Astrocyte (in vitro differentiated cells and primary cell): ENCODE measurements around the gene SORD. TPM values are rescaled to one million over a fixed set of nuclear protein-coding genes. Genes with fewer than 3 reads are reported as not detected.
"Not testable (repeated sequence)": the region's sequence is repeated elsewhere in the genome, so short reads cannot be mapped to it uniquely, and the experiment has no call there.

Experiments used
- DNase-seq: peaks from one replicate; pipeline ENCODE4 v3.0.0-alpha.2; 2010; ENCODE audit warnings: low read depth
- FAIRE-seq: peaks from 2 replicates; lab custom pipeline; 2011; peaks lifted over from hg19 to GRCh38; lab: Jason Lieb, UNC
- H2AFZ ChIP-seq: 2 replicates; pipeline ENCODE4 v1.6.0; 2012; ENCODE audit warnings: low read depth, low read length, inconsistent platforms
- H3K27ac ChIP-seq: 2 replicates; pipeline ENCODE4 v1.5.1; 2011; ENCODE audit warnings: low read depth, low read length, inconsistent platforms
- H3K27me3 ChIP-seq: 2 replicates; pipeline ENCODE4 v1.6.0; 2011; ENCODE audit warnings: low read length, inconsistent platforms; ENCODE audit not compliant: insufficient read depth
- H3K36me3 ChIP-seq: 2 replicates; pipeline ENCODE4 v1.5.1; 2011; ENCODE audit warnings: low read length, inconsistent platforms; ENCODE audit not compliant: insufficient read depth
- H3K4me1 ChIP-seq: 2 replicates; pipeline ENCODE4 v1.5.1; 2011; ENCODE audit warnings: low read length, inconsistent platforms; ENCODE audit not compliant: insufficient read depth
- H3K4me2 ChIP-seq: 2 replicates; pipeline ENCODE4 v1.6.0; 2012; ENCODE audit warnings: low read length, inconsistent platforms
- H3K4me3 ChIP-seq: 2 replicates; pipeline ENCODE4 v1.5.1; 2011; ENCODE audit warnings: low read depth, mild to moderate bottlenecking, low read length, inconsistent platforms; ENCODE audit not compliant: insufficient read depth
- H3K79me2 ChIP-seq: 2 replicates; pipeline ENCODE4 v1.6.0; 2012; ENCODE audit warnings: mild to moderate bottlenecking, low read length, inconsistent platforms; ENCODE audit not compliant: insufficient read depth
- H3K9ac ChIP-seq: 2 replicates; pipeline ENCODE4 v1.6.0; 2012; ENCODE audit warnings: mild to moderate bottlenecking, low read length, inconsistent platforms
- H3K9me3 ChIP-seq: 2 replicates; pipeline ENCODE4 v1.5.1; 2012; ENCODE audit warnings: low read depth, mild to moderate bottlenecking, low read length, inconsistent platforms; ENCODE audit not compliant: insufficient read depth
- H4K20me1 ChIP-seq: 2 replicates; pipeline ENCODE4 v1.6.0; 2012; ENCODE audit warnings: low read length, inconsistent platforms; ENCODE audit not compliant: insufficient read depth
- H3K27ac Mint-ChIP-seq: one replicate; pipeline ENCODE4 v1.8.0; 2021; ENCODE audit warnings: mild to moderate bottlenecking, mixed read lengths; ENCODE audit not compliant: unreplicated experiment
- H3K27me3 Mint-ChIP-seq: one replicate; pipeline ENCODE4 v1.8.0; 2021; ENCODE audit warnings: low read depth, mixed read lengths; ENCODE audit not compliant: unreplicated experiment
- H3K36me3 Mint-ChIP-seq: one replicate; pipeline ENCODE4 v1.8.0; 2021; ENCODE audit warnings: low read depth, mixed read lengths; ENCODE audit not compliant: unreplicated experiment
- H3K4me1 Mint-ChIP-seq: one replicate; pipeline ENCODE4 v1.8.0; 2021; ENCODE audit warnings: low read depth, mixed read lengths; ENCODE audit not compliant: unreplicated experiment
- H3K4me3 Mint-ChIP-seq: one replicate; pipeline ENCODE4 v1.8.0; 2021; ENCODE audit warnings: mild to moderate bottlenecking, moderate library complexity, mixed read lengths; ENCODE audit not compliant: unreplicated experiment
- H3K9me3 Mint-ChIP-seq: one replicate; pipeline ENCODE4 v1.8.0; 2021; ENCODE audit warnings: mild to moderate bottlenecking, mixed read lengths; ENCODE audit not compliant: unreplicated experiment
- EZH2 ChIP-seq: IDR thresholded peaks from 2 replicates; pipeline ENCODE4 v1.6.1; 2012; ENCODE audit warnings: mild to moderate bottlenecking, low read length, inconsistent platforms; ENCODE audit not compliant: insufficient read depth
- total RNA-seq: library from RNA; stranded (reverse); gene quantifications from 2 replicates; pipeline ENCODE4 v1.2.1, GENCODE V29; 2021
- TF ChIP-seq, protein P1 (sequence below): IDR thresholded peaks from 2 replicates; pipeline ENCODE4 v1.5.1; 2011; ENCODE audit warnings: low read depth, mild to moderate bottlenecking, inconsistent platforms, low read length, moderate library complexity; ENCODE audit not compliant: insufficient read depth

The SORD gene
- total RNA-seq, 1 donor from 2014 or later: 26.2 TPM

DNA sequence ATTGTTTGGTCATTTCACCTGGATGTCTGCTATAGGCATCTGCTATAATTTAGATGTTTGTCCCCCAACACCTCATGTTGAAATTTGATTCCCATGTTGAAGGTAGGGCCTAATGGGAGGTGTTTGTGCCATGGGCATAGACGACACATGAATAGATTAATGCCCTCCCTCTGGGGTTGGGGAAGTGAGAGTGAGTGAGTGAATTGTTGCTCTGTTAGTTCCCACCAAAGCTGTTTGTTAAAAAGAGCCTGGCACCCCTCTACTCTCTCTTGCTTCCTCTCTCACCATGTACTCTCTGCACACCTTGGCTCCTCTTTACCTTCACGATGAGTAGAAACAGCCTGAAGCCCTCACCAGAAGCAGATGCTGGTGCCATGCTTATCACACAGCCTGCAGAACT is 23.9 kb upstream of the SORD start:
- Histone ChIP-seq H3K27me3 (no peaks in the 10 kb centered on the region), H3K4me3 (no peak overlapping the region), H3K9ac (no peak overlapping the region), H3K4me1 (no peaks in the 10 kb centered on the region), H3K79me2 (no peaks in the 10 kb centered on the region), H3K27ac (no peak overlapping the region), H2AFZ (no peak overlapping the region), H3K4me2 (no peak overlapping the region), H3K9me3 (no peaks in the 10 kb centered on the region), H3K36me3 (no peaks in the 10 kb centered on the region), H4K20me1 (no peaks in the 10 kb centered on the region)
- Mint-ChIP-seq H3K27me3 (peaks cover 9% of the 10 kb centered on the region), H3K36me3 (peaks cover 2% of the 10 kb centered on the region), H3K9me3 (peaks cover 4% of the 10 kb centered on the region), H3K4me1 (no peaks in the 10 kb centered on the region), H3K4me3 (no peak overlapping the region), H3K27ac (no peak overlapping the region)
- FAIRE-seq: no peak
- no peak for DNase-seq
- TF ChIP-seq EZH2: no peak
- TF ChIP-seq, protein P1, sequence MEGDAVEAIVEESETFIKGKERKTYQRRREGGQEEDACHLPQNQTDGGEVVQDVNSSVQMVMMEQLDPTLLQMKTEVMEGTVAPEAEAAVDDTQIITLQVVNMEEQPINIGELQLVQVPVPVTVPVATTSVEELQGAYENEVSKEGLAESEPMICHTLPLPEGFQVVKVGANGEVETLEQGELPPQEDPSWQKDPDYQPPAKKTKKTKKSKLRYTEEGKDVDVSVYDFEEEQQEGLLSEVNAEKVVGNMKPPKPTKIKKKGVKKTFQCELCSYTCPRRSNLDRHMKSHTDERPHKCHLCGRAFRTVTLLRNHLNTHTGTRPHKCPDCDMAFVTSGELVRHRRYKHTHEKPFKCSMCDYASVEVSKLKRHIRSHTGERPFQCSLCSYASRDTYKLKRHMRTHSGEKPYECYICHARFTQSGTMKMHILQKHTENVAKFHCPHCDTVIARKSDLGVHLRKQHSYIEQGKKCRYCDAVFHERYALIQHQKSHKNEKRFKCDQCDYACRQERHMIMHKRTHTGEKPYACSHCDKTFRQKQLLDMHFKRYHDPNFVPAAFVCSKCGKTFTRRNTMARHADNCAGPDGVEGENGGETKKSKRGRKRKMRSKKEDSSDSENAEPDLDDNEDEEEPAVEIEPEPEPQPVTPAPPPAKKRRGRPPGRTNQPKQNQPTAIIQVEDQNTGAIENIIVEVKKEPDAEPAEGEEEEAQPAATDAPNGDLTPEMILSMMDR: no peak

DNA sequence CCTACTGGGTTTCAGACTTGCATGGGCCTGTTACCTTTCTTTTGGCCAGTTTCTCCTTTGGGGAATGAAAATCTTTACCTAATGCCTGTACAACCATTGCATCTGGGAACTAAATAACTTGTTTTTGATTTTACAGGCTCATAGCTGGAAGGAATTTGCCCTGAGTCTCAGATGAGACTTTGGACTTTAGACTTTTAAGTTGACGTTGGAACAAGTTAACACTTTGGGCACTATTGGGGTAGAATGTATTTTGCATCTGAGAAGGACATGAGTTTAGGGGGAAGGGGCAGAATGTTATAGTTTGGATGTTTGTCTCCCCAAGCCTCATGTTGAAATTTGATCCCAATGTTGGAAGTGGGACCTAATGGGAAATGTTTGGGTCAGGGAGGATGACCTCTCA is 21.8 kb upstream of the SORD start:
- not testable (repeated sequence) for H3K9ac ChIP-seq, H3K4me1 Mint-ChIP-seq, H3K4me3 Mint-ChIP-seq, H3K36me3 ChIP-seq, H4K20me1 ChIP-seq, H3K4me2 ChIP-seq, FAIRE-seq, H3K36me3 Mint-ChIP-seq, DNase-seq, H3K9me3 Mint-ChIP-seq, H2AFZ ChIP-seq, H3K27ac ChIP-seq, H3K27me3 ChIP-seq, H3K4me1 ChIP-seq, H3K4me3 ChIP-seq, H3K79me2 ChIP-seq, H3K9me3 ChIP-seq, H3K27ac Mint-ChIP-seq, H3K27me3 Mint-ChIP-seq

DNA sequence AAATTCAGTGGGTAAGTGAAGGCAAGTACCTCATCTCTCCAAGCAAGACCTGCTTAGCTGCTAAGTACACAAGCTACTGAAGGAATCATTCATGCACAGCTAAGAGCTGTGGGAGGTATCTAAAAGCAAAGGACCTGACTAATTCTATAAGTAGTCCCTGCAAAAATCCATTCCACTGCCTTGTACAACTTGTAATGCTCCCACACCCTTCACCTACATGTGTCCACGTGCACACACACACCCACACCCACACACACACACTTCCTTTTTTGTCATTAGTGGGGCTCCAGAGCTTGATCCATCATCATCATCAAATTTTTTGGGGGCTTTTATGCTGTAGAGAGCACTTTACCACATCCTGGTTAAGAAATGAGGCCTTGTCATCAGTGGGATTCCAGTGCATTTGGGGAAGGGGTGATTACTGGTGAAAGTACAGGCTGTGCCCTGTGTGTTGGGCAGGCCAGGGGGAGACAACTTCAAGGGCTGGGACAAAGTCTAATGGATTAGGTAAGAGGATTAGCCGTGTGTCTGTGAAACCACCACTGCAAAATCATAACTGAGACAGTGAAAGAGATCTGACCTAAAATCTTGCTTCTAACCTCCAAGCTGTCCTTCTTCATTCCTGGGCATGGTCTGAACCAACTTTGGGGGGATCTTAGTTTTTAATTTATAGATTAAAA is 19.1 kb upstream of the SORD start:
- H3K79me2 ChIP-seq, H3K27ac Mint-ChIP-seq, H3K4me3 Mint-ChIP-seq, H3K9me3 ChIP-seq, H3K27me3 ChIP-seq, H3K9ac ChIP-seq, H3K36me3 ChIP-seq, DNase-seq, H3K4me1 Mint-ChIP-seq, H3K4me3 ChIP-seq, FAIRE-seq, H3K4me2 ChIP-seq, H3K27ac ChIP-seq, H3K36me3 Mint-ChIP-seq, H3K4me1 ChIP-seq, H2AFZ ChIP-seq, H4K20me1 ChIP-seq, H3K27me3 Mint-ChIP-seq: not testable (repeated sequence)
- H3K9me3 Mint-ChIP-seq: peaks cover 11% of the 10 kb centered on the region

DNA sequence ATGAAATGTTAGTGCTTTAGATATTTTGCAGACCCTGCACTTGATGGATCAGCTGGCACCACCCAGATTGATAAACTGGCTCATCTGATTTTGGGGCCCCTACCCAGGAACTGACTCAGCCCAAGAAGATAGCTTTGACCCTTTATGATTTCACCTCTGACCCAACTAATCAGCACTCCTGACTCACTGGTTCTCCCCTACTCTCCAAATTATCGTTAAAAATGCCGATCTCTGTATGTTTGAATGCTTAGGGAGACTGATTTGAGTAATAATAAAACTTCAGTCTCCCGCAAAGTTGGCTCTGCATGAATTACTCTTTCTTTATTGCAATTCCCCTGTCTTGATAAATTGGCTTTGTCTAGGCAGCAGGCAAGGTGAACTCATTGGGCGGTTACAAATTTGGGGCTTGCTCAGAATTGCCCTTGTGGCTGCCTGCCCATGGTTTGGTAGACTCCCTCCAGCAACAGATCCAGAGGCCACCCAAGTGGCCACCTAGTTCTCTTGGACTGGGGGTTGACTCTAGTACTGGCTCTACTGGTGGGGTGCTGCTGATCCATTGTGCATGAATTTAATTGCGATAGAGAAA is 18.3 kb upstream of the SORD start:
- not testable (repeated sequence) for H4K20me1 ChIP-seq, H3K27me3 ChIP-seq, H3K4me2 ChIP-seq, H3K36me3 Mint-ChIP-seq, H3K79me2 ChIP-seq, H3K27ac ChIP-seq, H3K4me3 Mint-ChIP-seq, H3K36me3 ChIP-seq, H3K4me1 Mint-ChIP-seq, DNase-seq, H2AFZ ChIP-seq, H3K4me3 ChIP-seq, H3K27ac Mint-ChIP-seq, H3K9ac ChIP-seq, H3K27me3 Mint-ChIP-seq, FAIRE-seq, H3K9me3 ChIP-seq, H3K4me1 ChIP-seq
- peaks cover 11% of the 10 kb centered on the region for H3K9me3 Mint-ChIP-seq
